Smooth muscle cell of the coronary artery (primary cell): Measurements from ENCODE around the gene IL20RB. TPM values are rescaled to one million over a fixed set of nuclear protein-coding genes. Genes with fewer than 3 reads are reported as not detected.

Experiments
- total RNA-seq: library from RNA; depleted of rRNA; stranded (reverse); fragments of >200 nt; gene quantifications from 2 replicates; pipeline ENCODE4 v1.2.3, GENCODE V29; 2014; ENCODE audit warnings: low replicate concordance

IL20RB gene
- total RNA-seq = 0.53 and 13.2 TPM in 2 replicates

GRCh38 chr3:136957751-136958288, at the start of gene IL20RB:
Gene IL20RB (plus strand): TSS chr3:136957983. CDS start chr3:136958114, 131 bp downstream.

Other genes with a start within 250 kb of the IL20RB start
- gene STAG1, start 205.6 kb upstream of the IL20RB start, total RNA-seq = 26.8 and 43.9 TPM in 2 replicates
- gene SLC35G2, start 138.9 kb upstream of the IL20RB start, total RNA-seq = 2.8 and 5.8 TPM in 2 replicates
- gene NCK1, start 95.8 kb upstream of the IL20RB start, total RNA-seq = 28.9 and 60.4 TPM in 2 replicates